H9 (cell line): ENCODE measurements around the gene PDS5A. TPM values are rescaled to one million over a fixed set of nuclear protein-coding genes. Genes with fewer than 3 reads are reported as not detected.
"Not testable (repeated sequence)": the region's sequence is repeated elsewhere in the genome, so short reads cannot be mapped to it uniquely, and the experiment has no call there.

Source experiments
- DNase-seq: peaks from one replicate; pipeline ENCODE4 v3.0.0-alpha.2; 2017
- H2AFZ ChIP-seq: one replicate; pipeline ENCODE4 v1.6.1; 2013; ENCODE audit warnings: mild to moderate bottlenecking, low read length, control low read depth, moderate library complexity
- H2AK5ac ChIP-seq: 2 replicates; pipeline ENCODE4 v1.6.1; 2013; ENCODE audit warnings: low read length, control low read depth, mixed read lengths; ENCODE audit not compliant: insufficient read length
- H2BK120ac ChIP-seq: one replicate; pipeline ENCODE4 v1.6.1; 2013; ENCODE audit warnings: low read depth, mild to moderate bottlenecking, low read length, control low read depth, inconsistent platforms; ENCODE audit not compliant: poor library complexity, severe bottlenecking
- H2BK12ac ChIP-seq: 2 replicates; pipeline ENCODE4 v1.6.1; 2013; ENCODE audit warnings: low read length, control low read depth, mixed read lengths, low read depth; ENCODE audit not compliant: insufficient read length
- H2BK15ac ChIP-seq: 2 replicates; pipeline ENCODE4 v1.6.1; 2013; ENCODE audit warnings: low read depth, low read length, control low read depth
- H2BK20ac ChIP-seq: one replicate; pipeline ENCODE4 v1.6.1; 2013; ENCODE audit warnings: low read depth, mild to moderate bottlenecking, low read length, control low read depth, inconsistent platforms; ENCODE audit not compliant: poor library complexity, severe bottlenecking
- H2BK5ac ChIP-seq: 2 replicates; pipeline ENCODE4 v1.6.1; 2013; ENCODE audit warnings: low read length, control low read depth, mixed read lengths; ENCODE audit not compliant: insufficient read length
- H3K14ac ChIP-seq: 2 replicates; pipeline ENCODE4 v1.6.1; 2013; ENCODE audit warnings: low read length, control low read depth; ENCODE audit not compliant: insufficient read depth
- H3K18ac ChIP-seq: 2 replicates; pipeline ENCODE4 v1.6.1; 2013; ENCODE audit warnings: low read depth, mild to moderate bottlenecking, mixed read lengths, low read length, control low read depth; ENCODE audit not compliant: insufficient read length
- H3K23ac ChIP-seq: 2 replicates; pipeline ENCODE4 v1.6.1; 2013; ENCODE audit warnings: low read length, control low read depth, mixed read lengths, low read depth; ENCODE audit not compliant: insufficient read length
- H3K23me2 ChIP-seq: 2 replicates; pipeline ENCODE4 v1.6.1; 2013; ENCODE audit warnings: low read depth, mild to moderate bottlenecking, mixed read lengths, low read length, control low read depth; ENCODE audit not compliant: insufficient read length, poor library complexity, severe bottlenecking
- H3K27ac ChIP-seq: 2 replicates; pipeline ENCODE4 v1.5.1; 2013; ENCODE audit warnings: low read length, control low read depth, mixed read lengths, low read depth; ENCODE audit not compliant: insufficient read length
- H3K27me3 ChIP-seq: 2 replicates; pipeline ENCODE4 v1.6.1; 2013; ENCODE audit warnings: low read length, control low read depth, inconsistent platforms; ENCODE audit not compliant: insufficient read depth
- H3K4ac ChIP-seq: 2 replicates; pipeline ENCODE4 v1.6.1; 2013; ENCODE audit warnings: low read depth, mild to moderate bottlenecking, control low read depth, inconsistent platforms, low read length, moderate library complexity
- H3K4me1 ChIP-seq: 2 replicates; pipeline ENCODE4 v1.6.1; 2013; ENCODE audit warnings: low read length, control low read depth, inconsistent platforms; ENCODE audit not compliant: insufficient read depth
- H3K4me2 ChIP-seq: 2 replicates; pipeline ENCODE4 v1.6.1; 2013; ENCODE audit warnings: low read length, control low read depth, mixed read lengths; ENCODE audit not compliant: insufficient read length, insufficient read depth
- H3K56ac ChIP-seq: 2 replicates; pipeline ENCODE4 v1.6.1; 2013; ENCODE audit warnings: low read depth, mild to moderate bottlenecking, mixed read lengths, low read length, control low read depth; ENCODE audit not compliant: insufficient read length
- H3K79me1 ChIP-seq: 2 replicates; pipeline ENCODE4 v1.6.1; 2013; ENCODE audit warnings: low read depth, mild to moderate bottlenecking, moderate library complexity, low read length, control low read depth, inconsistent platforms; ENCODE audit not compliant: insufficient read depth, poor library complexity, severe bottlenecking
- H3K79me2 ChIP-seq: 2 replicates; pipeline ENCODE4 v1.6.1; 2013; ENCODE audit warnings: low read length, control low read depth, inconsistent platforms; ENCODE audit not compliant: insufficient read depth
- H3K9ac ChIP-seq: 2 replicates; pipeline ENCODE4 v1.6.1; 2013; ENCODE audit warnings: low read length, control low read depth, mixed read lengths; ENCODE audit not compliant: insufficient read length; ENCODE audit errors: extremely low read depth
- H3K9me3 ChIP-seq: one replicate; pipeline ENCODE4 v1.6.1; 2013; ENCODE audit warnings: low read depth, low read length, inconsistent platforms; ENCODE audit not compliant: control insufficient read depth
- H3T11ph ChIP-seq: one replicate; pipeline ENCODE4 v1.6.1; 2013; ENCODE audit warnings: mild to moderate bottlenecking, low read length, control low read depth, inconsistent platforms
- H4K20me1 ChIP-seq: one replicate; pipeline ENCODE4 v1.6.1; 2013; ENCODE audit not compliant: control insufficient read depth, insufficient read length, insufficient read depth
- H4K5ac ChIP-seq: 2 replicates; pipeline ENCODE4 v1.6.1; 2013; ENCODE audit warnings: low read depth, mild to moderate bottlenecking, mixed read lengths, low read length, control low read depth; ENCODE audit not compliant: insufficient read length
- H4K8ac ChIP-seq: replicated peaks from 2 replicates; pipeline ENCODE4 v1.6.1; 2013; ENCODE audit warnings: low read length, control low read depth, mixed read lengths, low read depth; ENCODE audit not compliant: insufficient read length
- H4K91ac ChIP-seq: 2 replicates; pipeline ENCODE4 v1.6.1; 2013; ENCODE audit warnings: low read depth, mild to moderate bottlenecking, moderate library complexity, mixed read lengths, low read length, control low read depth; ENCODE audit not compliant: insufficient read length
- H3K27ac Mint-ChIP-seq, 3 experiments: 2 replicates in 2 of 3; 3 replicates in 1 of 3; pipeline ENCODE4 v1.8.0; 2020 to 2021; ENCODE audit warnings: mixed read lengths in 3 of 3, mild to moderate bottlenecking in 1 of 3, moderate library complexity in 1 of 3
- H3K27me3 Mint-ChIP-seq: 2 replicates; pipeline ENCODE4 v1.8.0; 2021; ENCODE audit warnings: low read depth, mild to moderate bottlenecking, moderate library complexity, mixed read lengths
- H3K36me3 Mint-ChIP-seq, 3 experiments: 2 replicates in 2 of 3; 3 replicates in 1 of 3; pipeline ENCODE4 v1.8.0; 2020 to 2021; ENCODE audit warnings: low read depth in 3 of 3, mixed read lengths in 3 of 3; ENCODE audit not compliant: insufficient read depth in 1 of 3
- H3K4me1 Mint-ChIP-seq, 2 experiments: 2 replicates each; pipeline ENCODE4 v1.8.0; 2020; ENCODE audit warnings: mixed read lengths in 2 of 2
- H3K4me3 Mint-ChIP-seq, 2 experiments: 2 replicates in 1 of 2; 3 replicates in 1 of 2; pipeline ENCODE4 v1.8.0; 2020 to 2021; ENCODE audit warnings: mild to moderate bottlenecking in 2 of 2, mixed read lengths in 2 of 2, moderate library complexity in 1 of 2
- H3K9me3 Mint-ChIP-seq, 2 experiments: 2 replicates in 1 of 2; 3 replicates in 1 of 2; pipeline ENCODE4 v1.8.0; 2020; ENCODE audit warnings: mild to moderate bottlenecking in 2 of 2, mixed read lengths in 2 of 2, moderate library complexity in 1 of 2
- WGBS: extraction: QIAGEN DNeasy Blood & Tissue Kit; methylation state at CpG from one replicate; pipeline ENCODE4 v1.1.7; 2013; ENCODE audit warnings: missing lambda C conversion rate, low lambda C conversion rate, mixed read lengths; ENCODE audit not compliant: insufficient read length; ENCODE audit errors: extremely low coverage; 5-methylcytosine and 5-hydroxymethylcytosine counted together
- total RNA-seq: library from RNA; stranded (reverse); gene quantifications from 2 replicates; pipeline ENCODE4 v1.2.1, GENCODE V29; 2021
- TF ChIP-seq, protein P1 (sequence below): fragments of 200-600 bp; sonication (generic); conservative IDR thresholded peaks from 3 replicates; pipeline ENCODE4 v1.8.0; 2021; ENCODE audit warnings: antibody characterized with exemption, mild to moderate bottlenecking

Gene PDS5A
- total RNA-seq, 1 experiment from 2014 or later, result 65.4 TPM

DNA sequence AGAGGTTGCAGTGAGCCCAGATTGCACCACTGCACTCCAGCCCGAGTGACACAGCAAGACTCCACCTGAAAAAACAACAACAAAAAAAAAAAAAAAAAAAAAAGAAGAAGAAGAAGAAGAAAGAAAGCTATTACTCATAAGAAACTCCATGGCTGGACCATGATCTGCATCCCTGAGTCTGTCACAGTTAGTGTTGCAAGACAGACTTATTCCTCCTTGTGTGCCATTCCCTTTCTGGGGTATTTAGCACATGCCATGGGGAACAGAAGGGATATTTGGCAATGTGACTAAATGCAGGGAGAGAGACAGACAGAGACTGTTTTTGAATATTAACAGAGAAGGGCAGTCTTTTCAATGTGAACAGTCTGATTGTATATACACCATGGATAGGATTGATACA, 16.7 kb upstream of the PDS5A start:
- H3K9me3 Mint-ChIP-seq, result no peaks in the 10 kb centered on the region; a peak in 2 of 5 replicates
- no peaks in the 10 kb centered on the region for H3K27me3 Mint-ChIP-seq
- H3K79me2 ChIP-seq, result no peaks in the 10 kb centered on the region
- no peak overlapping the region for H2BK120ac ChIP-seq
- TF ChIP-seq, protein P1, sequence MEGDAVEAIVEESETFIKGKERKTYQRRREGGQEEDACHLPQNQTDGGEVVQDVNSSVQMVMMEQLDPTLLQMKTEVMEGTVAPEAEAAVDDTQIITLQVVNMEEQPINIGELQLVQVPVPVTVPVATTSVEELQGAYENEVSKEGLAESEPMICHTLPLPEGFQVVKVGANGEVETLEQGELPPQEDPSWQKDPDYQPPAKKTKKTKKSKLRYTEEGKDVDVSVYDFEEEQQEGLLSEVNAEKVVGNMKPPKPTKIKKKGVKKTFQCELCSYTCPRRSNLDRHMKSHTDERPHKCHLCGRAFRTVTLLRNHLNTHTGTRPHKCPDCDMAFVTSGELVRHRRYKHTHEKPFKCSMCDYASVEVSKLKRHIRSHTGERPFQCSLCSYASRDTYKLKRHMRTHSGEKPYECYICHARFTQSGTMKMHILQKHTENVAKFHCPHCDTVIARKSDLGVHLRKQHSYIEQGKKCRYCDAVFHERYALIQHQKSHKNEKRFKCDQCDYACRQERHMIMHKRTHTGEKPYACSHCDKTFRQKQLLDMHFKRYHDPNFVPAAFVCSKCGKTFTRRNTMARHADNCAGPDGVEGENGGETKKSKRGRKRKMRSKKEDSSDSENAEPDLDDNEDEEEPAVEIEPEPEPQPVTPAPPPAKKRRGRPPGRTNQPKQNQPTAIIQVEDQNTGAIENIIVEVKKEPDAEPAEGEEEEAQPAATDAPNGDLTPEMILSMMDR, result no peak
- no peak overlapping the region for H3K56ac ChIP-seq
- no peaks in the 10 kb centered on the region for H3K79me1 ChIP-seq
- no peak overlapping the region for H4K91ac ChIP-seq
- H3K27ac ChIP-seq, result no peak overlapping the region
- H4K8ac ChIP-seq, result no peak overlapping the region
- no peak overlapping the region for H3K18ac ChIP-seq
- H2BK12ac ChIP-seq, result no peak overlapping the region
- peaks cover 0 to 3% (median 0%) of the 10 kb centered on the region in 3 experiments; a peak in 1 of 7 replicates for H3K36me3 Mint-ChIP-seq
- no peak overlapping the region for H2AFZ ChIP-seq
- no peak overlapping the region for H2BK5ac ChIP-seq
- H3K23me2 ChIP-seq, result no peaks in the 10 kb centered on the region
- no peak overlapping the region for H3K27ac Mint-ChIP-seq
- WGBS, result no CpG with 5 or more reads among the region's 1 CpG
- H3K4me1 ChIP-seq, result no peaks in the 10 kb centered on the region
- no peak overlapping the region for H3T11ph ChIP-seq
- H3K27me3 ChIP-seq, result no peaks in the 10 kb centered on the region
- DNase-seq, result no peak
- no peak overlapping the region for H4K5ac ChIP-seq
- H3K4me2 ChIP-seq, result no peak overlapping the region
- H2AK5ac ChIP-seq, result no peak overlapping the region
- H2BK15ac ChIP-seq, result no peak overlapping the region
- H3K9ac ChIP-seq, result no peak overlapping the region
- H2BK20ac ChIP-seq, result no peak overlapping the region
- no peak overlapping the region for H3K14ac ChIP-seq
- H3K4ac ChIP-seq, result no peak overlapping the region
- peaks cover 5 to 8% of the 10 kb centered on the region in 2 experiments; a peak in 3 of 4 replicates for H3K4me1 Mint-ChIP-seq
- no peaks in the 10 kb centered on the region for H3K9me3 ChIP-seq
- no peak overlapping the region for H3K23ac ChIP-seq
- no peak overlapping the region for H3K4me3 Mint-ChIP-seq
- no peaks in the 10 kb centered on the region for H4K20me1 ChIP-seq

GRCh38 chr4:39989381-39989780, 11.7 kb upstream of the PDS5A start:
- H3K27me3 ChIP-seq, H2BK12ac ChIP-seq, H3K27me3 Mint-ChIP-seq, H2AK5ac ChIP-seq, H3K4me1 ChIP-seq, H3K23ac ChIP-seq, H3K18ac ChIP-seq, H3K56ac ChIP-seq, H3K9me3 Mint-ChIP-seq, H3K9me3 ChIP-seq, H3K4me3 Mint-ChIP-seq, H4K5ac ChIP-seq, H4K8ac ChIP-seq, H3K27ac Mint-ChIP-seq, H3K79me2 ChIP-seq, H3T11ph ChIP-seq, H3K4me1 Mint-ChIP-seq, H3K4me2 ChIP-seq, H2BK20ac ChIP-seq, H2BK5ac ChIP-seq, DNase-seq, H3K4ac ChIP-seq, H3K79me1 ChIP-seq, H2BK120ac ChIP-seq, H3K36me3 Mint-ChIP-seq, H3K27ac ChIP-seq, H3K9ac ChIP-seq, H2BK15ac ChIP-seq, H2AFZ ChIP-seq, H3K23me2 ChIP-seq, H3K14ac ChIP-seq, H4K91ac ChIP-seq, H4K20me1 ChIP-seq: not testable (repeated sequence)
- no CpG with 5 or more reads among the region's 4 CpGs for WGBS
